22Rv1 (cell line): ENCODE measurements around the gene HIGD1A.

Source experiments
- ZFX ChIP-seq: fragments of 450-650 bp; IDR thresholded peaks from 2 replicates; pipeline ENCODE4 v1.6.1; 2017; ENCODE audit warnings: antibody characterized with exemption, borderline replicate concordance
- TF ChIP-seq, protein P1 (sequence below): fragments of 450-650 bp; IDR thresholded peaks from 2 replicates; pipeline ENCODE4 v1.5.1; 2017; ENCODE audit warnings: mild to moderate bottlenecking

DNA sequence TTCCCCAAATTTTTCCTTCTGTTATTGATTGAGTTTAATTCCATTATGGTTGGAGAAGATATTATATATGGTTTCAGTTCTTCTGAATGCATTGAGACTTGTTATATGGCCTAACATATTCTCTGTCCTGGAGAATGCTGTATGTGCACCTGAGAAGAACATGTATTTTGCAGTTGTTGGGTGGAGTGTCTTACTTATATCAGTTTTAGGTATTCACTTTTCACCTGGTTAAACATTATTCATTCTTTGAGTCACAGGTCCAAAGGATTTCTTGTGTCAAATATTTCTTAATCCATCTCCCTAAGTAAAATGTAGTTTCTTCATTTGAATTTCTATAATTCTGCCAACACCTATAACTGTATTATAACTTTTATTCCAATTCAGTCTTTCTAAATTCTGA, 22.7 kb upstream of the HIGD1A start:
- TF ChIP-seq, protein P1, sequence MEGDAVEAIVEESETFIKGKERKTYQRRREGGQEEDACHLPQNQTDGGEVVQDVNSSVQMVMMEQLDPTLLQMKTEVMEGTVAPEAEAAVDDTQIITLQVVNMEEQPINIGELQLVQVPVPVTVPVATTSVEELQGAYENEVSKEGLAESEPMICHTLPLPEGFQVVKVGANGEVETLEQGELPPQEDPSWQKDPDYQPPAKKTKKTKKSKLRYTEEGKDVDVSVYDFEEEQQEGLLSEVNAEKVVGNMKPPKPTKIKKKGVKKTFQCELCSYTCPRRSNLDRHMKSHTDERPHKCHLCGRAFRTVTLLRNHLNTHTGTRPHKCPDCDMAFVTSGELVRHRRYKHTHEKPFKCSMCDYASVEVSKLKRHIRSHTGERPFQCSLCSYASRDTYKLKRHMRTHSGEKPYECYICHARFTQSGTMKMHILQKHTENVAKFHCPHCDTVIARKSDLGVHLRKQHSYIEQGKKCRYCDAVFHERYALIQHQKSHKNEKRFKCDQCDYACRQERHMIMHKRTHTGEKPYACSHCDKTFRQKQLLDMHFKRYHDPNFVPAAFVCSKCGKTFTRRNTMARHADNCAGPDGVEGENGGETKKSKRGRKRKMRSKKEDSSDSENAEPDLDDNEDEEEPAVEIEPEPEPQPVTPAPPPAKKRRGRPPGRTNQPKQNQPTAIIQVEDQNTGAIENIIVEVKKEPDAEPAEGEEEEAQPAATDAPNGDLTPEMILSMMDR: no peak
- no peak for TF ChIP-seq ZFX
